SH-SY5Y (cell line): ENCODE results near the gene MITF.

Source experiments
- GATA2 ChIP-seq: IDR thresholded peaks from 2 replicates; pipeline ENCODE4 v1.6.1; 2011; ENCODE audit warnings: mild to moderate bottlenecking, low read depth, low read length
- GATA3 ChIP-seq: IDR thresholded peaks from 2 replicates; pipeline ENCODE4 v1.6.1; 2011; ENCODE audit warnings: low read depth, mild to moderate bottlenecking, low read length, moderate library complexity

DNA sequence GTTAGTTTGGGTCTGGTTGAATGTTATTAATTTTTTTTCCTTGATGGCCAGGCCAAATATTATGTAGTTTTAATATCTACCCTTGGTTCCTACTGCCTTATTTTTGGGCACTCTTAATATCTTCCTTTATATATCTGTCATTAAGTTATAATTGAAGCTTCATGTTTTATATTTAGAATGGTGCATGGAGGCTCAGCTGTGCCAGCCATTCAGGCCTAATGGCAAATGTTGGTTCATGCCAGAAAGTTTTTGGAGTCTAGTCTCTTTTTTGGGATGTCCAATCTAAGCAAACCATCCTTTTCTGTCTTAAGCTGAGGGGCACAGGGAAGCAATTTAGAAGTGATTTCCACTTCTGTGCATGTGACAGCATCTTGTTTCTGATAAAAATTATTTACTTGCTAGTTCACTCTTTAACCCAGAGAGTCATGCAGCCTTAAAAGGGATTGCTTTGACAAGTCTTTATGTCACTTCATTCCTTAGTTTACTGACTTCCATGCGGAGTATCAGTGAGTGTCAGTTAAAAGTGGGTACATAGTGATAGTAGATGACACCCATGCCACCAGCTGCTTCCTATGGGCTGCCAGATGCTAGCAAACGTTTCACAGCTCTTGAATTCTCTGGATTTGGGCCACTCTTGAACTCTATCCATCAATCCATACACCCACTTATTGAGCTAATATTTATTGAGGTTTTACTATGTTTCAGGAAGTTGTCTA is 33.0 kb downstream of the MITF start:
- no peak for TF ChIP-seq GATA3
- no peak for TF ChIP-seq GATA2
